ENCODE data around the gene PADI6.

- TF ChIP-seq POLR2A (IDR thresholded peaks at IDR 0.05): no peak
- no peak for TF ChIP-seq CTCF (IDR thresholded peaks at IDR 0.05)
Measured at GRCh38 chr1:17440827-17441168, 68.8 kb downstream of the PADI6 start.
